GM21737 (cell line): Measurements from ENCODE around the gene NTMT2.

Experiments used
- ATAC-seq: cut with Tn5 transposase; IDR thresholded peaks from one replicate; pipeline ENCODE4 v1.9.1; 2021; ENCODE audit warnings: mild to moderate bottlenecking, moderate library complexity; ENCODE audit not compliant: unreplicated experiment

NTMT2 gene

DNA sequence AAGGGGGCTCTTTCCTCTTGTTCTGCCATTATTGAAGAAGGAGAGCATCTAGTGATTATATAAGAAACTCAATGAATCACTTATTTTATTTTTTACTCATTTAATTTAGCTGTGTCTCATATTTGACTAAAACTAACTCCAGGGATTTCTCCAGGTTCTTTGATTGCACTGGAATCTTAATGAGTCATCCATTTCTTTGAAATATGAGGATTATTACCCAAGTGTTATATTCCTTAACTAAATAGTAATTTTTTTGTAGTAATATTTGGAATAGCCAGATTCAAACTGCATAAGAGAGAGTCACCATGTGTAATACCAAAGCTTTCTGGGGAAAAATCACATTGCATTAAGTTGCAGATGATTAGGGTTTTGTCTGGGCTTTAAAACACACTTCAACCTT is 59.5 kb downstream of the NTMT2 start:
- no peak for ATAC-seq

DNA sequence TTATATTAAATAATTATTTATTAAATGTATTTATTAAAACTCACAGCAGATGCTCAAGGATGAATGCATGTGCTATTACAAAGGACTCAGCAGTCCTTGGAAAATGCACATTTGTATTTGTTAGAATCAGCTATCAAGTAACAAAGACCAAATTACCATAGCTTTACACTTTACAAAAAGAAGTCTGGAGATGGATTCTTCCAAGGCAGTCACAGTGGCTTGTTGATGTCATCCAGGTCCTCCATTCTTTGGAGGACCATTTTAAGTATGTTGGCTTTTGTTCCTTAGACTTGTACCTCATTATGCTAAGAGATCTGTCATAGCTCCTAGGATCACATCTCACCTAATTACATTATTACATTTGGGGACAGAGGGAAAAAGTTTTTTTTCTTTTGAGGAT is 63.4 kb downstream of the NTMT2 start:
- no peak for ATAC-seq

DNA sequence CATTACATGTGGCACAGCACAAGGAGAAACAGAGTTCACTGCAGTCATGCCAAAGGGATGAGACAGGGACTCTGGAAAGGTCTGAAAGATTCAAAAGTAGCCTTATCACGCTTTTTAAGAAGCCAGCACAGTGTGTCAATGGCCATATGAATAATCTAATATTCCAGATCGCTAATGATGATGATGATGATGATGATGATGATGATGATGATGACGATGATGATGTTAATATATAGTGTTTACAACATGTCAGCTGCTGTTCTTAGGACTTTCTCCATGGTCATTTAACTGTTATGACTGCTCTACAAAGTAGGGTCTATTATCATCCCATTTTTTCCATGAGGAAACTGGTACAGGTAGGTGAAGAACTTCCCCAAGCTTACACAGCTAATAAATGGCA is 64.4 kb downstream of the NTMT2 start:
- no peak for ATAC-seq

DNA sequence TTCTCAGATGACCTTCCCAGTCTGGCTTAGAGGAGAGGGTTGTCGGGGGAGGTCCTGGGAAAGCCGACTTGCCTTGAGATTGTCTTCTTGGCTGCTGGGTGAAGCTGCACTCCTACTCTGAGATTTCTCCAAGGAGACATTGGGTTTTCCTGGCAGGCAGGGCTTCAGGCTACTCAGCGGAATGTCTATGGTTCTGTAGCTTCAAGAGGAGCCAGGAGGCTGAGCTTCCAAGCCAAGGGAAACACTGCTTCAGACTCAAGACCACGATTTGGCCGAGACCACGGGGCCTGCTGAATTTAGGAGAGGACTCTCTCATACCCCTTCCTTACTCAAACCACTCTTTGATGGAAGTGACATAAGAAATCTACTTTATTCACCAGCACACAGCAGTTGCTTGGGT is 67.8 kb downstream of the NTMT2 start:
- ATAC-seq = no peak

DNA sequence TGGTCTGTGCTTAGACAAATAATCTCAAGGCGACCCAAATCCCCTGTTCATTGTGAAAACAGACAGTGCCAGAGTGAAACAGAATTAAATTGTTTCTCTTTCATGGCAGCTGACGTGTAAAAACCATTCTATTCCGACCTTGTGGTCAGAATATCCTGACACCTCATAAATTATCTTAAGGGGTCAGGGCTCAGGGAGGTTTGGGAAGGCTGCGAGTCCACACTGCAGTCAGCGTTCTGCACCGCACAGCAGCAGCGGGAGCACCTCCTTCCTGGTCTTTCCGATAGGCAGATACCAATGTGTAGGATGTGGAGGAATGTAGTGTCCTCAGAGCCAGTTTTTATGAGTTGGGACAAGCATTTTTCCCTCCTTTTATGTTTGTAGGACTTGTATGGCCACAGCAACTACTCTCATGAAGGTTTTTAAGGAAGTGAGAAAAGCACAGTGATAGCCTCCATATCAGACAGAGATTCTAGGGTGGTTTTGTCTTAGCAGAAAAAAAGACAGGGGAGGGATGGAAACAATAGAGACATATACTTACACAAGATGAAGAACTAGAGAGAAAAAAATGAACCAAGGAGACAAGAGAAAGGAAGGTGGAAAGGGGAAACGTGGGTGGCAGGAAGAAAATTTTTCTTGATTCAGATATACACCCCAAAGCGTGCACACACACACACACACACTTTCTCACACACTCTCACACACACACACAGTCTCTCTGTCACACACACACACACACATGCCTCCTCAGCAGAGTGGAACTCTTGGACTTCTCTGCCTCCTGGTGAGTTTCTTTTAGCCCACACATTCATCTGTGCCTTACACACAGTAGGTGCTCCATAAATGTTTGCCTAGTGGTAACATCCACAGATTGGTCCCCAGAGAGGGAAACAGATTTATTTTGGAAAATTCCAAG is 68.6 kb downstream of the NTMT2 start:
- peak; percentile 62 for ATAC-seq

DNA sequence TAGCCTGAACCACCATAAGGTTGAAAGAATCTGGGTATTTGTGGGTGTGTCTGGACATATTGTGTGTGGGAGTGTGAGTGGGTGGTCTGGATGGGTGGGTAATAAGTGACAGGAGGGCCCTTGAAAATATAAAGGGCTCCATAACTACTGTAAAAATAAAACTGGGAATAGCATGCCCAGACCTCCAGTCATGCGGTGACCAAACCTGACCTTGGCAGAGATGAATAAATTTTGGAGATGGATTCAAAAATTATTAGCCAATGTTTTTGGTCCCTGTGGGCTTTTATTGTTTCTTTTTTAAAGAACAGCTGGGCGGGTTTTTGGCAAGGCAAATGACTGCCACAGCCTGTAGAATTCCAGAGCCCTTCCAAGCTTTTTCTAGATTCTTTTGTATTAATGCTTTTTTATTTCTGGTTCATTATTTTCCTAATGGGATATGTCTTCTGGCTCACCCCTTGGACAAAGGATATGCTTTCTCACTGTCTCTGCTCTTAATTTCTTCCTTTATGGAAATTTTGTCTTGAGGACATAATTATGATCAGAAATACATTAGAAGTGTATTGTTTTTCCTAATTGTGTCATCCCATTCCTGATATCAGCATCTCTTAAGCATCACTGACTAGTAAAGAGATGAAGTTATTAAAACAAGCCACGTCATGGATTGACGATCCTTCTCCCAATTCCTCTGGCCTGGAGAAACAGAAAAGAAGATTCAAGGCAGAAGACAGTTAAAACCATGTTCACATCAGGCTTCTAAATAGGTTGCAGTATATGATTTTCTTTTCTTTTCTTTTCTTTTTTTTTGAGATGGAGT is 69.5 kb downstream of the NTMT2 start:
- no peak for ATAC-seq

DNA sequence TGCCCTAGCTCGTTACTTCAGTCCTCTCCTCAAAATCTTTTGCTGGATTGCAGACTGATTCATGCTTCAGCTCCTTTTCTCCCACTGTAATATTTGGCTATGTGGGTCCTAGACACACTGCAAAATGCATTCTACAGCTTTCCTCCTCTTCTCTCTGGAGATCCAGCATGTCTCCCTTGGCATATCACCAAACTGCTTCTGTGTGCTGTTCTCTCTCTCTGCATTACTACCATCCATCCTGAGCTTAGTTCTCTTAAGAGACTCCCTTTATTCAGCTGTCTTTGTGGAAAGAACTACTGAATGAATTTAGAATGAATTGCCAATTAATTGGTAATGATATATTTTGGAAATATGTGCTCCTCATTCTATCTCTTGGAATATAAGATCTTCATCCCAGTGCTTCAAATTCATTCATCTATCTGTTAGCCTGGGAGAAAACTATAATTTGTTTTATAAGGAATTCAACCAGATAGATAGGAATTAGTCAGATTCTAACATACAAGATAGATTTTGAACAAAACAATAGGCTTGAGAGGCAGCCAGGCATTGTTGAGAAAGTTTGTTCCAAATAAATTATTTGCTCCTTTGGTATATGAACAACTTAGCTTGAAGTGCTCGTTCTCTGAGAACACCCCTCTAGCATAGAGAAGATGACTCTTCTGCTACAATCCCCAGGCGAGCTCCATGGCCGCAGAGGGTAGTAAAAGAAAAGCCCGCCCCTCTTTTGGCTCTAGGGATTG is 71.9 kb downstream of the NTMT2 start:
- no peak for ATAC-seq

DNA sequence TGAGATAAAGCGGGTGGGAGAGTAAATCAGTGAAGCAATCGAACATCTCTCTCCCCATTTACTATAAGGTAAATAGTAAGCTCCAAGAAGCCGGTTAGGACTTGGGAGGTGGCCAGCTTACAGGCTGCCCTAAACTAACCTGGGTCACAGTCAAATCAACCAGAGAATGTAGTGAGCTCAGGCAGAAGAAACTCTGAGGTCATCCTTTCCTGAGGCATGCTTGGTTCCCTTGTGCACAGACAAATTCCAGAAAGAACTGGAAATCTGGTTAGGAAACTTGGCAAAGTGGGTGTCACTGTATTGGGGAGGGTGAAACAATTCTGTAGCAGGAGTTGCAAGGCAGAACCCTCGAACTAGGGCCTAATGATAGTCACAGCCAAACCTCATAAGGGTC is 72.5 kb downstream of the NTMT2 start:
- no peak for ATAC-seq
